IPS-18a (cell line): Measurements from ENCODE around the gene CADM3.
A peak's percentile ranks its signal among the peaks of the same experiment; 100 is the strongest.

Experiments
- H3K27ac ChIP-seq: one replicate; pipeline ENCODE4 v1.5.1; 2013; ENCODE audit warnings: low read length
- H3K27me3 ChIP-seq: one replicate; pipeline ENCODE4 v1.6.1; 2013; ENCODE audit warnings: mild to moderate bottlenecking, low read length; ENCODE audit not compliant: control insufficient read depth, insufficient read depth
- H3K36me3 ChIP-seq: one replicate; pipeline ENCODE4 v1.6.1; 2013; ENCODE audit warnings: low read depth, low read length; ENCODE audit not compliant: control insufficient read depth
- H3K4me1 ChIP-seq: one replicate; pipeline ENCODE4 v1.6.1; 2013; ENCODE audit warnings: low read depth, low read length; ENCODE audit not compliant: control insufficient read depth
- H3K4me3 ChIP-seq: one replicate; pipeline ENCODE4 v1.5.1; 2013; ENCODE audit warnings: low read length
- H3K9ac ChIP-seq: one replicate; pipeline ENCODE4 v1.6.1; 2013; ENCODE audit warnings: mild to moderate bottlenecking, low read length, moderate library complexity
- H3K9me3 ChIP-seq: one replicate; pipeline ENCODE4 v1.6.1; 2013; ENCODE audit warnings: low read depth, low read length; ENCODE audit not compliant: control insufficient read depth

The CADM3 gene

DNA sequence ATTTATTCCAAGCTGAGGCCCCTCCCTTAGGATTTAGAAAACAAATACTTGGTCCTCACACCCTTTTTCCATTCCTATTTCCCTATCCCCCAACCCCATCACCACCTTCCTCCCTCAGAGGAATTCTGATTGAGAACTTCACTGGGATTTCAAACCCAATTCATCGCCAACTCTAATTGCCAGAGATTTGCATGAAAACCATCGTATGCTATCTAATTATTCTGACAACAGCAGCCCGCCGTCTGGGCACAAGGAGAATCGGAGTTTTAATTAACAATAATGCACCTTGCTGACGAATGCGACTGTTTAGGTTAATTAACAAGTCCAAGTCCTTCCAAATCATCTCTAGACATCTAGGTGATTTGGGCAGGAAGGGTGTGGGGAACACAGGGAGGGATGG lies 37.6 kb downstream of the CADM3 start:
- H3K27ac ChIP-seq = no peak overlapping the region
- no peak overlapping the region for H3K9ac ChIP-seq
- H3K27me3 ChIP-seq = no peaks in the 10 kb centered on the region
- H3K9me3 ChIP-seq = no peaks in the 10 kb centered on the region
- H3K4me1 ChIP-seq = peaks cover 14% of the 10 kb centered on the region
- no peak overlapping the region for H3K4me3 ChIP-seq
- H3K36me3 ChIP-seq = no peaks in the 10 kb centered on the region

DNA sequence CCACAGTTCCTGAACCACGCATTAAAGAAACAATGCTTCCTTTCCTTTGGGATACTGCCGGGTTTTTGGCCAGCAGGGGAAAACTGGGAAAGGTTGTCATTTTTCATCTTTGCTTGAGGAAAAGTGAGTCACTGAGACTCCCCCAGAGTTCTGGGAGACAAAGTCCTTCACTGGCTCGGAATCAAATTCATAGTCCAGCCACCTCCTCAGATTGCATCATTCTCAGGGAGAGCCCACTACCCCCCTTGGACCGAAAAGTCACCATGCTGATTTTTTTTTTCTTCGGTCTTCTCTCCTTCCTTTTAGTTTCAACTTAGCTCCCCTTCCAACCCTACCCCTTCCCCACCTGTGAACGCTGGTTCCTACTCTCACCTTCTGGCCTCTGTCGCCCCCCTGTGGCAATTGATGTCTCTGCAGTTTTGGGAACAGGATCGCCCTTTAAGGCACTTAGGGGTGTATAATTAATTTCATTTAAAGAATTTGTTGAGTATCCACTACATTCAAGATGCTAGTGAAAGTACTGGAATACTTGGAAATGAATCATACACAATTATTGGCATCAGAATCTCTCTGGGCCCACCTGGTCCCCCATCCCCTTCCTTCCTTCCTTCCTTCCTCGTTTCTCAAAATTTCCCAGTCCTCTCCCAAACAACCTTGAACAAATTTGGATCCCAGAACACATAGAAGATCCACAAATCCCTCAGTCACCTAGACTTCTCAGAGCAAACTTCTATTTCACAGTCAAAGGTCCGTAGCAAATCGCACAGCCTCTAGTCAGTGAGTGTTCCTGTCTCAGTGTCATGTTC lies 40.1 kb downstream of the CADM3 start:
- Histone ChIP-seq H3K27me3 (no peaks in the 10 kb centered on the region), H3K9me3 (no peaks in the 10 kb centered on the region), H3K4me1 (peaks cover 14% of the 10 kb centered on the region), H3K4me3 (peak overlapping the region; percentile 29), H3K9ac (no peak overlapping the region), H3K27ac (no peak overlapping the region), H3K36me3 (no peaks in the 10 kb centered on the region)

DNA sequence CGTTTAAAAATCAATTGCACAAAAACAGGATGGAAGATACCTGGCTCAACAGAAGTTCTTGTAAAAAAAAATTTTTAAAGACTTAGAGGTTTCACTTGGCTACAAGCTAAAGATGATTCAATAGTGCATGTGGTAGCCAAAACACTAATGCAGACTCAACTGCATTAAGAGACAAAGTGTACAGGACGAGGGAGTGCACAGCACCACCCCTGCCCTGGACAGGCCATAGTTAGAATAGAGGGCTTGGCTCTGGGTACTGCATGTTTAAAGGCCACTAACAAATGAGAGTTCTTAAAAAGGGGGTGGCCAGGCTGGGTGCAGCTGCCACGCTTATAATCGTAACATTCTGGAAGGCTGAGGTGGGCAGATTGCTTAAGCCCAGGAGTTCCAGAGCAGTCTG lies 41.2 kb downstream of the CADM3 start:
- H3K27me3 ChIP-seq = no peaks in the 10 kb centered on the region
- H3K9me3 ChIP-seq = no peaks in the 10 kb centered on the region
- no peak overlapping the region for H3K27ac ChIP-seq
- H3K9ac ChIP-seq = no peak overlapping the region
- H3K36me3 ChIP-seq = no peaks in the 10 kb centered on the region
- H3K4me3 ChIP-seq = no peak overlapping the region
- H3K4me1 ChIP-seq = peaks cover 14% of the 10 kb centered on the region

DNA sequence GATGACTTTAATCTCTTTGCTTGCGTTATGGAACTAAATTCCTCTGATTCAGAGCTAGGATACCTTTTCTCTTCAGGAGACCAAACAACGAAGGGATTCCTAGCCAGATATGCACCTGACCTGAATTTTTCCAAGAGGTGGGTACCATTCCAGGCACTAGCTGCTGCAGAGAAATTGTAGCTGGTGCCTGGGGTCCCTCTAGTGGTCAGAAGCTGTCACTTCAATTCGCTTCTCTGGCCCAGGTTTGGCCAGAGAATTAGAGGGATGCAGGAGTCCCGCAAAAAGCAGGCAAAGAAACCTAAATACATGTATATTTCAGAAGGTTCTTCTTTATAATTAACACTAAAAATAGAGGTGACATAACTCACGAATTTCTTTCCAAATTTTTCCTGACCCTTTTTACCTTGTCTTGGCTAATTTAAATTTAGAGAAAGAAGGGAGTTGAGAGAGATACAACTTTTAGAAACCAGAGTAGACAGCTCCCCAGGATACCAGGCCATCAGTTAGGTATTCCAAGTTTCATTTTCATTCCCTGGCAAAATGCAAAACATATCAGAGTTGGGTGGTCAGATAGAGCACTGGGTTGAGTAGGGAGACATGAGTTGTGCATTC lies 42.8 kb downstream of the CADM3 start:
- Histone ChIP-seq H3K36me3 (no peaks in the 10 kb centered on the region), H3K9me3 (no peaks in the 10 kb centered on the region), H3K9ac (no peak overlapping the region), H3K4me3 (no peak overlapping the region), H3K27ac (no peak overlapping the region), H3K27me3 (no peaks in the 10 kb centered on the region), H3K4me1 (peaks cover 16% of the 10 kb centered on the region)

GRCh38 chr1:159218649-159219636 lies 47.5 kb downstream of the CADM3 start:
- H3K4me1 ChIP-seq = peaks cover 22% of the 10 kb centered on the region
- H3K36me3 ChIP-seq = no peaks in the 10 kb centered on the region
- no peak overlapping the region for H3K9ac ChIP-seq
- H3K4me3 ChIP-seq = peak overlapping the region; percentile 36
- H3K27me3 ChIP-seq = no peaks in the 10 kb centered on the region
- no peak overlapping the region for H3K27ac ChIP-seq
- no peaks in the 10 kb centered on the region for H3K9me3 ChIP-seq

GRCh38 chr1:159222075-159222865 lies 50.9 kb downstream of the CADM3 start:
- Histone ChIP-seq H3K9me3 (no peaks in the 10 kb centered on the region), H3K36me3 (no peaks in the 10 kb centered on the region), H3K4me3 (no peak overlapping the region), H3K27ac (no peak overlapping the region), H3K9ac (no peak overlapping the region), H3K27me3 (no peaks in the 10 kb centered on the region), H3K4me1 (peaks cover 22% of the 10 kb centered on the region)

DNA sequence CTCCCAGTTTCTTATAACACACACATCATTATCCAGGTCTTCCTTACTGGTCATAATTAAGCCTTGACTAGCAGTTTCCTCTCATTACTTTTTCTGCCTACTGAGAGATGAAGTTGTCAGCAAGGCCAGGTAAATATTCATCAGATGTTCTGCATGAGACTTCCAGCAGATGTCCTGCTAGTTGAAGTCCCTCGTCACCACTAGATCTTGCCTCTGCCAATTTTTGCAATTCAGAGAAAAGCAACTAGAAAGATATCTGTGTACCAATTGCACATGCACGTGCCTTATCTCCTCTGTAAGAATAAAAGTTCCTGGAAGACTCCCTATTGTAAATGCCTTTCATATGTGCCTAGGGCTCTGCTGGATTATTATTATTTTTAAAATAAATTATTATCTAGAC lies 51.6 kb downstream of the CADM3 start:
- H3K9ac ChIP-seq = no peak overlapping the region
- H3K9me3 ChIP-seq = no peaks in the 10 kb centered on the region
- H3K4me3 ChIP-seq = no peak overlapping the region
- no peaks in the 10 kb centered on the region for H3K27me3 ChIP-seq
- H3K36me3 ChIP-seq = no peaks in the 10 kb centered on the region
- no peak overlapping the region for H3K27ac ChIP-seq
- H3K4me1 ChIP-seq = peaks cover 22% of the 10 kb centered on the region

DNA sequence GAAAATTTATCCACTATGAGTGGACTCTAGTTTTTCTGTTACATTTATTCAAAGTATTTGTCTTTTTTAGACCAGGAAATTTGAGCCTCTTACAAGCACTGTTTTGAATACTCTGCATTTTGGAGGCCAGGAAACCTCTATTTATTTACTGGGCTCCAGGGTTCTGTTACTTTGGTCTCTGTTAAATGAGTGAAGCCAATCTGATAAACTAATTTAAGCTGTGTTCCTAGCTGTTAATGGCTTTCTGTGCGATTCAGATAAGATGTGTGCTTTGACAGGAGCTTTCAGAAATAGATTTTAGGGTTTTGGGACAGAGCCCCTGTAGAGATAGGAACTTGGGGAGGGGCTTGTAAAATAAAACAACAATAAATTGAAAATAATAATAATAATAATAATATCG lies 57.1 kb downstream of the CADM3 start:
- H3K27me3 ChIP-seq = no peaks in the 10 kb centered on the region
- no peak overlapping the region for H3K4me3 ChIP-seq
- H3K27ac ChIP-seq = no peak overlapping the region
- no peaks in the 10 kb centered on the region for H3K9me3 ChIP-seq
- no peak overlapping the region for H3K9ac ChIP-seq
- H3K36me3 ChIP-seq = no peaks in the 10 kb centered on the region
- peaks cover 3% of the 10 kb centered on the region for H3K4me1 ChIP-seq

- no peak overlapping the region for H3K27ac ChIP-seq
- no peaks in the 10 kb centered on the region for H3K36me3 ChIP-seq
These were observed 58.0 kb downstream of the CADM3 start for GRCh38 chr1:159229260-159229885.

GRCh38 chr1:159229896-159230295 lies 58.5 kb downstream of the CADM3 start:
- Histone ChIP-seq H3K4me1 (peaks cover 3% of the 10 kb centered on the region), H3K27me3 (no peaks in the 10 kb centered on the region), H3K4me3 (no peak overlapping the region), H3K36me3 (no peaks in the 10 kb centered on the region), H3K9ac (no peak overlapping the region), H3K9me3 (no peaks in the 10 kb centered on the region), H3K27ac (no peak overlapping the region)

More at GRCh38 chr1:159229260-159229885, 58.0 kb downstream of the CADM3 start:
- Histone ChIP-seq H3K9me3 (no peaks in the 10 kb centered on the region), H3K9ac (no peak overlapping the region), H3K4me3 (no peak overlapping the region), H3K27me3 (no peaks in the 10 kb centered on the region), H3K4me1 (peaks cover 3% of the 10 kb centered on the region)
